Brain microvascular endothelial cell (primary cell): Measurements from ENCODE around the gene KLHL22.

ENCODE experiments used
- DNase-seq: peaks from one replicate; pipeline ENCODE4 v3.0.0-alpha.2; 2020
- H3K27ac ChIP-seq: fragments of 250-450 bp; sonication (Bioruptor Pico); 2 replicates; pipeline ENCODE4 v1.5.1; 2020; ENCODE audit warnings: mild to moderate bottlenecking, moderate library complexity
- H3K27me3 ChIP-seq: fragments of 250-450 bp; sonication (Bioruptor Pico); replicated peaks from 2 replicates; pipeline ENCODE4 v1.5.1; 2020; ENCODE audit warnings: mild to moderate bottlenecking
- H3K36me3 ChIP-seq: fragments of 250-450 bp; sonication (Bioruptor Pico); replicated peaks from 2 replicates; pipeline ENCODE4 v1.5.1; 2020; ENCODE audit warnings: mild to moderate bottlenecking
- H3K4me3 ChIP-seq: 2 replicates; pipeline ENCODE4 v1.5.1; 2011; ENCODE audit warnings: low read depth, mild to moderate bottlenecking, control low read depth, low read length, moderate library complexity
- CTCF ChIP-seq: IDR thresholded peaks from 2 replicates; pipeline ENCODE4 v1.5.1; 2011; ENCODE audit warnings: low read depth, mild to moderate bottlenecking, moderate library complexity, low read length, control low read depth, inconsistent platforms; ENCODE audit errors: missing control alignments
- in situ Hi-C: cut with HindIII; loops from 2 replicates; pipeline ENCODE4 v1.10.0; 2017; ENCODE audit warnings: low sequenced_read_pairs, low pct_ligation_motif_present

Gene KLHL22

GRCh38 chr22:20427104-20427944, 68.3 kb downstream of the KLHL22 start:
- Histone ChIP-seq H3K27ac (no peak overlapping the region), H3K36me3 (peaks cover 37% of the 10 kb centered on the region), H3K27me3 (no peaks in the 10 kb centered on the region), H3K4me3 (no peak overlapping the region)
- TF ChIP-seq CTCF = no peak
- in situ Hi-C loops = no loop called here
- DNase-seq = no peak

- in situ Hi-C loops = no loop called here
- no peak for DNase-seq
- no peak for TF ChIP-seq CTCF
- peaks cover 37% of the 10 kb centered on the region for H3K36me3 ChIP-seq
- H3K4me3 ChIP-seq = no peak overlapping the region
- no peaks in the 10 kb centered on the region for H3K27me3 ChIP-seq
- H3K27ac ChIP-seq = no peak overlapping the region
Observed at GRCh38 chr22:20426259-20426615, 69.4 kb downstream of the KLHL22 start.

GRCh38 chr22:20425566-20426258, 69.9 kb downstream of the KLHL22 start:
- Histone ChIP-seq H3K4me3 (no peak overlapping the region), H3K27me3 (no peaks in the 10 kb centered on the region), H3K36me3 (peaks cover 37% of the 10 kb centered on the region), H3K27ac (no peak overlapping the region)
- TF ChIP-seq CTCF = no peak
- in situ Hi-C loops = no loop called here
- no peak for DNase-seq

GRCh38 chr22:20424932-20425565, 70.5 kb downstream of the KLHL22 start:
- in situ Hi-C loops = no loop called here
- H3K27ac ChIP-seq = no peak overlapping the region
- TF ChIP-seq CTCF = no peak
- DNase-seq = peak; percentile 24
- peaks cover 33% of the 10 kb centered on the region for H3K36me3 ChIP-seq
- H3K27me3 ChIP-seq = no peaks in the 10 kb centered on the region
- no peak overlapping the region for H3K4me3 ChIP-seq

- DNase-seq = no peak
- in situ Hi-C loops = no loop called here
- Histone ChIP-seq H3K27ac (no peak overlapping the region), H3K27me3 (no peaks in the 10 kb centered on the region), H3K36me3 (peaks cover 31% of the 10 kb centered on the region), H3K4me3 (no peak overlapping the region)
- TF ChIP-seq CTCF = no peak
Observed at GRCh38 chr22:20424568-20424931, 71.0 kb downstream of the KLHL22 start.
